PC-9 (cell line): ENCODE results near the gene TOM1L1. TPM values are rescaled to one million over a fixed set of nuclear protein-coding genes. Genes with fewer than 3 reads are reported as not detected.

Source experiments
- BruUV-seq: library from RNA; stranded (reverse); fragments of 400-500 nt; replicated peaks from 2 replicates; lab custom pipeline; 2021; lab: Mats Ljungman, UMichigan
- CTCF ChIA-PET: fragments of 300-600 bp; sonication (Branson Sonifier 250); formaldehyde crosslinking; loops from one replicate; lab custom pipeline; 2022; ENCODE audit warnings: antibody characterized with exemption; lab: Charles Lee
- POLR2A ChIA-PET: fragments of 300-600 bp; sonication (Branson Sonifier 250); formaldehyde crosslinking; loops from one replicate; lab custom pipeline; 2022; ENCODE audit warnings: antibody characterized with exemption; ENCODE audit not compliant: unreplicated experiment; lab: Charles Lee
- DNase-seq, 2 experiments: peaks; one replicate each; pipeline versions ENCODE4 v3.0.0 to v3.0.0-alpha.2; 2015 to 2022; ENCODE audit warnings: mixed read lengths in 1 of 2
- H2AFZ ChIP-seq: fragments of 200-600 bp; sonication (generic); 2 replicates; pipeline ENCODE4 v1.8.1; 2017; ENCODE audit warnings: antibody characterized with exemption
- H3F3A ChIP-seq: fragments of 200-600 bp; sonication (generic); 2 replicates; pipeline ENCODE4 v1.8.1; 2017; ENCODE audit warnings: antibody characterized with exemption, mild to moderate bottlenecking, low read depth; ENCODE audit not compliant: insufficient read depth
- H3K27ac ChIP-seq: fragments of 200-600 bp; sonication (generic); 2 replicates; pipeline ENCODE4 v1.6.1; 2016; ENCODE audit warnings: mixed run types
- H3K27me3 ChIP-seq: fragments of 200-600 bp; sonication (generic); 2 replicates; pipeline ENCODE4 v1.6.1; 2016; ENCODE audit warnings: low read depth, mixed run types; ENCODE audit not compliant: insufficient read depth
- H3K36me3 ChIP-seq: fragments of 200-600 bp; sonication (generic); 2 replicates; pipeline ENCODE4 v1.6.1; 2016; ENCODE audit warnings: low read depth, mixed run types
- H3K4me1 ChIP-seq: fragments of 200-600 bp; sonication (generic); replicated peaks from 2 replicates; pipeline ENCODE4 v1.6.1; 2016; ENCODE audit warnings: mixed run types; ENCODE audit not compliant: insufficient read depth
- H3K4me2 ChIP-seq: fragments of 200-600 bp; sonication (generic); 2 replicates; pipeline ENCODE4 v1.6.1; 2017; ENCODE audit warnings: mixed run types
- H3K4me3 ChIP-seq: fragments of 200-600 bp; sonication (generic); 2 replicates; pipeline ENCODE4 v1.6.1; 2016; ENCODE audit warnings: mixed run types
- H3K79me2 ChIP-seq: fragments of 200-600 bp; sonication (generic); 2 replicates; pipeline ENCODE4 v1.6.1; 2017; ENCODE audit warnings: low read depth, mixed run types
- H3K9me2 ChIP-seq: fragments of 200-600 bp; sonication (generic); 2 replicates; pipeline ENCODE4 v1.8.1; 2017; ENCODE audit warnings: mild to moderate bottlenecking; ENCODE audit not compliant: insufficient read depth
- H3K9me3 ChIP-seq: fragments of 200-600 bp; sonication (generic); 2 replicates; pipeline ENCODE4 v1.8.1; 2016; ENCODE audit warnings: low read depth; ENCODE audit not compliant: insufficient read depth
- H4K20me1 ChIP-seq: fragments of 200-600 bp; sonication (generic); 2 replicates; pipeline ENCODE4 v1.8.1; 2017; ENCODE audit not compliant: insufficient read depth
- EZH2 ChIP-seq: fragments of 200-600 bp; sonication (generic); IDR thresholded peaks from 2 replicates; pipeline ENCODE4 v1.8.0; 2017; ENCODE audit warnings: antibody characterized with exemption, low read depth
- intact Hi-C: fragments of 100-400 bp; cut with micrococcal nuclease; formaldehyde crosslinking; loops from one replicate; pipeline ENCODE4 v1.10.0; 2022; ENCODE audit not compliant: unreplicated experiment
- total RNA-seq: library from RNA; stranded (reverse); gene quantifications from 2 replicates; pipeline ENCODE4 v1.2.3, GENCODE V29; 2021
- TF ChIP-seq, protein P1 (sequence below): fragments of 200-600 bp; sonication (generic); conservative IDR thresholded peaks from 2 replicates; pipeline ENCODE4 v1.6.1; 2017; ENCODE audit warnings: mixed run types, antibody characterized with exemption, mild to moderate bottlenecking, moderate library complexity

Gene TOM1L1
- total RNA-seq, 1 experiment from 2014 or later: 46.8 TPM

GRCh38 chr17:54950116-54950515 is 49.5 kb downstream of the TOM1L1 start:
- TF ChIP-seq, protein P1, sequence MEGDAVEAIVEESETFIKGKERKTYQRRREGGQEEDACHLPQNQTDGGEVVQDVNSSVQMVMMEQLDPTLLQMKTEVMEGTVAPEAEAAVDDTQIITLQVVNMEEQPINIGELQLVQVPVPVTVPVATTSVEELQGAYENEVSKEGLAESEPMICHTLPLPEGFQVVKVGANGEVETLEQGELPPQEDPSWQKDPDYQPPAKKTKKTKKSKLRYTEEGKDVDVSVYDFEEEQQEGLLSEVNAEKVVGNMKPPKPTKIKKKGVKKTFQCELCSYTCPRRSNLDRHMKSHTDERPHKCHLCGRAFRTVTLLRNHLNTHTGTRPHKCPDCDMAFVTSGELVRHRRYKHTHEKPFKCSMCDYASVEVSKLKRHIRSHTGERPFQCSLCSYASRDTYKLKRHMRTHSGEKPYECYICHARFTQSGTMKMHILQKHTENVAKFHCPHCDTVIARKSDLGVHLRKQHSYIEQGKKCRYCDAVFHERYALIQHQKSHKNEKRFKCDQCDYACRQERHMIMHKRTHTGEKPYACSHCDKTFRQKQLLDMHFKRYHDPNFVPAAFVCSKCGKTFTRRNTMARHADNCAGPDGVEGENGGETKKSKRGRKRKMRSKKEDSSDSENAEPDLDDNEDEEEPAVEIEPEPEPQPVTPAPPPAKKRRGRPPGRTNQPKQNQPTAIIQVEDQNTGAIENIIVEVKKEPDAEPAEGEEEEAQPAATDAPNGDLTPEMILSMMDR: no peak
- TF ChIP-seq EZH2: no peak
- H4K20me1 ChIP-seq: no peaks in the 10 kb centered on the region
- H2AFZ ChIP-seq: no peak overlapping the region
- H3K27me3 ChIP-seq: no peaks in the 10 kb centered on the region
- BruUV-seq: no TSS peak
- no peaks in the 10 kb centered on the region; the same call in 1 of the 2 replicates for H3K9me3 ChIP-seq
- H3K36me3 ChIP-seq: peaks cover 58% of the 10 kb centered on the region
- no peak overlapping the region for H3K27ac ChIP-seq
- ChIA-PET CTCF (no interaction called here), POLR2A (no interaction called here)
- H3K4me1 ChIP-seq: peaks cover 29% of the 10 kb centered on the region
- no peak overlapping the region for H3K4me2 ChIP-seq
- no peaks in the 10 kb centered on the region for H3K79me2 ChIP-seq
- intact Hi-C loops: no loop called here
- no peaks in the 10 kb centered on the region for H3K9me2 ChIP-seq
- peaks cover 28% of the 10 kb centered on the region for H3F3A ChIP-seq
- no peak overlapping the region for H3K4me3 ChIP-seq
- DNase-seq: no peak

DNA sequence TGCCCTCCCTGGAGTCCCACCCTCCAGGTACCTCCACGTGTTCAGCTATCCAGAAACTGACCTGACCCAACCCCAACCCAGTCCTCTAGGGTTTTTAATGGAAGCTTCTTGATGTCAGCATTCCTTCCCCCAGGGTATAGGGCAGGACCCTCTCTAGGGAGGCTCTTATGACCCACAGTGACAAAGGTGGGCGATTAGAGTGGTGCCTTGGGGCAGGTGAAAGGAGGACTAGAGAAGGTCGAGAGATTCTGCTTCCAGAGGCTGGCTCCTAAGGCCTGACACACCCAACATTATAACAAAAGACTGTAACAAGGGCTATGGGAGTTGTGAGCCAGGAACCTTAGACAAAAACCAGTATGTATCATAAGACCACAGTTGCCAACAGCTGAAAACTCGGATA is 50.6 kb downstream of the TOM1L1 start:
- intact Hi-C loops: no loop called here
- ChIA-PET POLR2A (no interaction called here), CTCF (no interaction called here)

DNA sequence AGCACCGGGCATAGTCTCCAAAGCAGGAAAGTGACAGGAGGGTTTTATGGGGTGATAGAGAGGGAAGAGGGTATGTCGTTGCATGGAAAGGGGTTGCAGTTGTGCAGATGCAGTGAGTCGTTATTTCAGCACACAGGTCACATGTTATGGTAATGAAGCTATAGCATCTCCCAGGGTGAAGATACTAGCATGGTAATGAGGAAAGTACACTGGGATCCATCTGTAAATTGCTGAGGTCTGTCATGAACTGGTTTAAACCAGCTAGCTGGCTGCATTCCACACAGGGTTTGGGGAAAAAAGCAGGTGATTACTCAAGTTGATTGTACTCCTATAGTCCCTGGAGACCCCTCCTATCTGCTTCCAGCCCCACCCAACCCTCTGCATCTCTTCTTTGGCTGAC is 56.1 kb downstream of the TOM1L1 start:
- peaks cover 41% of the 10 kb centered on the region for H3K36me3 ChIP-seq
- TF ChIP-seq, protein P1: no peak
- TF ChIP-seq EZH2: no peak
- no TSS peak for BruUV-seq
- ChIA-PET POLR2A (no interaction called here), CTCF (no interaction called here)
- no peak for DNase-seq
- peaks cover 7% of the 10 kb centered on the region for H3F3A ChIP-seq
- H3K9me2 ChIP-seq: no peaks in the 10 kb centered on the region
- no peak overlapping the region for H2AFZ ChIP-seq
- H3K27ac ChIP-seq: no peak overlapping the region
- no peak overlapping the region for H3K4me3 ChIP-seq
- H4K20me1 ChIP-seq: no peaks in the 10 kb centered on the region; the same call in none of the 2 replicates
- H3K4me1 ChIP-seq: no peaks in the 10 kb centered on the region
- H3K9me3 ChIP-seq: no peaks in the 10 kb centered on the region
- no peaks in the 10 kb centered on the region for H3K27me3 ChIP-seq
- intact Hi-C loops: no loop called here
- no peak overlapping the region for H3K4me2 ChIP-seq
- no peaks in the 10 kb centered on the region for H3K79me2 ChIP-seq

More for the DNA sequence above, 50.6 kb downstream of the TOM1L1 start:
- H2AFZ ChIP-seq: no peak overlapping the region
- no TSS peak for BruUV-seq
- no peak for DNase-seq
- no peak for TF ChIP-seq EZH2
- TF ChIP-seq, protein P1: no peak
- H3K36me3 ChIP-seq: peaks cover 57% of the 10 kb centered on the region
- H3K9me3 ChIP-seq: no peaks in the 10 kb centered on the region; the same call in 1 of the 2 replicates
- H3K4me2 ChIP-seq: no peak overlapping the region
- peaks cover 29% of the 10 kb centered on the region for H3K4me1 ChIP-seq
- H3K79me2 ChIP-seq: no peaks in the 10 kb centered on the region
- no peaks in the 10 kb centered on the region for H3K27me3 ChIP-seq
- no peaks in the 10 kb centered on the region for H3K9me2 ChIP-seq
- peaks cover 32% of the 10 kb centered on the region for H3F3A ChIP-seq
- H4K20me1 ChIP-seq: no peaks in the 10 kb centered on the region
- no peak overlapping the region for H3K27ac ChIP-seq
- H3K4me3 ChIP-seq: no peak overlapping the region
